Measurements from ENCODE around the gene DISC1.

The DISC1 gene

GRCh38 chr1:232062967-232063366 is 436.4 kb downstream of the DISC1 start:
- Mint-ChIP-seq H3K27me3 (peaks cover 35% of the 10 kb centered on the region), H3K27ac (ENCODE audit: low read depth) (no peak overlapping the region), H3K9me3 (no peaks in the 10 kb centered on the region), H3K4me1 (no peaks in the 10 kb centered on the region), H3K36me3 (ENCODE audit: insufficient read depth) (no peaks in the 10 kb centered on the region), H3K4me3 (no peak overlapping the region)
- DNase-seq (ENCODE audit: low spot score in 2 of 2) (no peak), ATAC-seq (replicated peaks; ENCODE audit: extremely low read depth, poor library complexity, severe bottlenecking) (no peak)

- ATAC-seq (replicated peaks; ENCODE audit: extremely low read depth, poor library complexity, severe bottlenecking) = no peak
- Mint-ChIP-seq H3K4me3 (no peak overlapping the region), H3K4me1 (no peaks in the 10 kb centered on the region), H3K9me3 (no peaks in the 10 kb centered on the region), H3K27me3 (peaks cover 16% of the 10 kb centered on the region), H3K27ac (ENCODE audit: low read depth) (no peak overlapping the region), H3K36me3 (ENCODE audit: insufficient read depth) (no peaks in the 10 kb centered on the region)
- DNase-seq (ENCODE audit: low spot score in 2 of 2) = no peak
Measured at GRCh38 chr1:232066521-232066920, 439.9 kb downstream of the DISC1 start.

- no peaks in the 10 kb centered on the region for H3K9me3 Mint-ChIP-seq
- ATAC-seq (replicated peaks; ENCODE audit: extremely low read depth, poor library complexity, severe bottlenecking) (no peak), DNase-seq (ENCODE audit: low spot score in 2 of 2) (no peak)
- H3K4me3 Mint-ChIP-seq = no peak overlapping the region
- H3K36me3 Mint-ChIP-seq (ENCODE audit: insufficient read depth) = no peaks in the 10 kb centered on the region
- H3K27me3 Mint-ChIP-seq = peaks cover 56% of the 10 kb centered on the region
- H3K4me1 Mint-ChIP-seq = no peaks in the 10 kb centered on the region
- no peak overlapping the region for H3K27ac Mint-ChIP-seq (ENCODE audit: low read depth)
Measured at GRCh38 chr1:232074265-232074664, 447.7 kb downstream of the DISC1 start.

GRCh38 chr1:232077809-232078208 is 451.2 kb downstream of the DISC1 start:
- no peak overlapping the region for H3K27ac Mint-ChIP-seq (ENCODE audit: low read depth)
- H3K36me3 Mint-ChIP-seq (ENCODE audit: insufficient read depth) = no peaks in the 10 kb centered on the region
- peaks cover 71% of the 10 kb centered on the region for H3K27me3 Mint-ChIP-seq

GRCh38 chr1:232084584-232085223 is 458.1 kb downstream of the DISC1 start:
- Mint-ChIP-seq H3K36me3 (ENCODE audit: insufficient read depth) (no peaks in the 10 kb centered on the region), H3K4me3 (no peak overlapping the region), H3K4me1 (no peaks in the 10 kb centered on the region), H3K27ac (ENCODE audit: low read depth) (no peak overlapping the region), H3K27me3 (peaks cover 13% of the 10 kb centered on the region), H3K9me3 (no peaks in the 10 kb centered on the region)
- ATAC-seq (replicated peaks; ENCODE audit: extremely low read depth, poor library complexity, severe bottlenecking) (no peak), DNase-seq (ENCODE audit: low spot score in 2 of 2) (no peak)

More at GRCh38 chr1:232077809-232078208, 451.2 kb downstream of the DISC1 start:
- Mint-ChIP-seq H3K9me3 (no peaks in the 10 kb centered on the region), H3K4me1 (no peaks in the 10 kb centered on the region), H3K4me3 (no peak overlapping the region)
- no peak for DNase-seq (ENCODE audit: low spot score in 2 of 2)
- ATAC-seq (replicated peaks; ENCODE audit: extremely low read depth, poor library complexity, severe bottlenecking) = no peak

GRCh38 chr1:232090816-232091215 is 464.2 kb downstream of the DISC1 start:
- no peak for DNase-seq (ENCODE audit: low spot score in 2 of 2)
- Mint-ChIP-seq H3K9me3 (no peaks in the 10 kb centered on the region), H3K36me3 (ENCODE audit: insufficient read depth) (no peaks in the 10 kb centered on the region), H3K4me3 (no peak overlapping the region), H3K27me3 (peaks cover 9% of the 10 kb centered on the region), H3K27ac (ENCODE audit: low read depth) (no peak overlapping the region), H3K4me1 (no peaks in the 10 kb centered on the region)
- ATAC-seq (replicated peaks; ENCODE audit: extremely low read depth, poor library complexity, severe bottlenecking) = no peak

All from central memory CD8-positive, alpha-beta T cell (primary cell).